ENCODE results near the gene SUGP2.
A peak's percentile ranks its signal among the peaks of the same experiment; 100 is the strongest.

SUGP2 gene

GRCh38 chr19:18972851-18973250 lies 60.5 kb downstream of the SUGP2 start:
- H3K56ac ChIP-seq (ENCODE audit: low read length) = no peak overlapping the region
- no peak overlapping the region for H3K9ac ChIP-seq (ENCODE audit: low read length)
- H3K79me1 ChIP-seq (ENCODE audit: low read length) = no peaks in the 10 kb centered on the region
- no peak overlapping the region for H2BK5ac ChIP-seq (ENCODE audit: low read length)
- H3K36me3 ChIP-seq (ENCODE audit: control insufficient read depth, insufficient read depth, low read length) = no peaks in the 10 kb centered on the region
- no peak overlapping the region for H2BK15ac ChIP-seq (replicated peaks; ENCODE audit: low read depth)
- DNase-seq = no peak
- no peaks in the 10 kb centered on the region for H3K79me2 ChIP-seq (ENCODE audit: control insufficient read depth, insufficient read depth, low read length)
- H3K4me1 ChIP-seq (ENCODE audit: control insufficient read depth, low read depth, low read length) = no peaks in the 10 kb centered on the region
- H3K27ac ChIP-seq (ENCODE audit: low read depth, low read length) = no peak overlapping the region
- H2BK120ac ChIP-seq (ENCODE audit: low read depth, low read length) = no peak overlapping the region
- no peak overlapping the region for H3K4ac ChIP-seq (ENCODE audit: low read depth, low read length)
- no peak overlapping the region for H3K4me3 ChIP-seq (ENCODE audit: low read length)
- H3K27me3 ChIP-seq (ENCODE audit: insufficient read depth, low read length, poor library complexity) = no peaks in the 10 kb centered on the region
- H3K18ac ChIP-seq (ENCODE audit: low read length) = no peak overlapping the region
- H3K23ac ChIP-seq (ENCODE audit: low read length) = no peak overlapping the region
- no CpG with 5 or more reads among the region's 5 CpGs for WGBS (ENCODE audit: extremely low coverage, insufficient coverage, low lambda C conversion rate)
- H4K5ac ChIP-seq (ENCODE audit: low read length) = no peak overlapping the region
- H2AK5ac ChIP-seq (ENCODE audit: low read length) = no peak overlapping the region
- no peak overlapping the region for H3K4me2 ChIP-seq (ENCODE audit: low read length)
- no peak overlapping the region for H4K8ac ChIP-seq (ENCODE audit: low read depth, low read length)

GRCh38 chr19:18972301-18972811 lies 61.0 kb downstream of the SUGP2 start:
- WGBS (ENCODE audit: extremely low coverage, insufficient coverage, low lambda C conversion rate) = no CpG with 5 or more reads among the region's 12 CpGs
- no peak overlapping the region for H3K4me3 ChIP-seq (ENCODE audit: low read length)
- H2BK120ac ChIP-seq (ENCODE audit: low read depth, low read length) = no peak overlapping the region

GRCh38 chr19:18969931-18970659 lies 63.2 kb downstream of the SUGP2 start:
- Histone ChIP-seq H3K79me2 (ENCODE audit: control insufficient read depth, insufficient read depth, low read length) (no peaks in the 10 kb centered on the region), H3K79me1 (ENCODE audit: low read length) (no peaks in the 10 kb centered on the region), H3K27ac (ENCODE audit: low read depth, low read length) (no peak overlapping the region), H2BK5ac (ENCODE audit: low read length) (no peak overlapping the region), H2BK15ac (replicated peaks; ENCODE audit: low read depth) (no peak overlapping the region), H3K18ac (ENCODE audit: low read length) (no peak overlapping the region), H3K4ac (ENCODE audit: low read depth, low read length) (no peak overlapping the region), H4K5ac (ENCODE audit: low read length) (no peak overlapping the region), H3K4me1 (ENCODE audit: control insufficient read depth, low read depth, low read length) (no peaks in the 10 kb centered on the region), H3K23ac (ENCODE audit: low read length) (no peak overlapping the region), H3K4me3 (ENCODE audit: low read length) (no peak overlapping the region), H2BK120ac (ENCODE audit: low read depth, low read length) (no peak overlapping the region), H3K27me3 (ENCODE audit: insufficient read depth, low read length, poor library complexity) (no peaks in the 10 kb centered on the region), H3K4me2 (ENCODE audit: low read length) (no peak overlapping the region), H3K36me3 (ENCODE audit: control insufficient read depth, insufficient read depth, low read length) (no peaks in the 10 kb centered on the region), H3K9ac (ENCODE audit: low read length) (no peak overlapping the region), H3K56ac (ENCODE audit: low read length) (no peak overlapping the region), H2AK5ac (ENCODE audit: low read length) (no peak overlapping the region), H4K8ac (ENCODE audit: low read depth, low read length) (no peak overlapping the region)
- DNase-seq = no peak
- WGBS (ENCODE audit: extremely low coverage, insufficient coverage, low lambda C conversion rate) = no CpG with 5 or more reads among the region's 13 CpGs

More at GRCh38 chr19:18972301-18972811, 61.0 kb downstream of the SUGP2 start:
- H3K79me2 ChIP-seq (ENCODE audit: control insufficient read depth, insufficient read depth, low read length) = no peaks in the 10 kb centered on the region
- no peak for DNase-seq
- no peak overlapping the region for H2BK15ac ChIP-seq (replicated peaks; ENCODE audit: low read depth)
- no peaks in the 10 kb centered on the region for H3K36me3 ChIP-seq (ENCODE audit: control insufficient read depth, insufficient read depth, low read length)
- no peak overlapping the region for H4K5ac ChIP-seq (ENCODE audit: low read length)
- H3K27ac ChIP-seq (ENCODE audit: low read depth, low read length) = no peak overlapping the region
- H3K23ac ChIP-seq (ENCODE audit: low read length) = no peak overlapping the region
- H3K79me1 ChIP-seq (ENCODE audit: low read length) = no peaks in the 10 kb centered on the region
- H3K4ac ChIP-seq (ENCODE audit: low read depth, low read length) = no peak overlapping the region
- no peaks in the 10 kb centered on the region for H3K4me1 ChIP-seq (ENCODE audit: control insufficient read depth, low read depth, low read length)
- no peak overlapping the region for H3K56ac ChIP-seq (ENCODE audit: low read length)
- no peak overlapping the region for H2BK5ac ChIP-seq (ENCODE audit: low read length)
- no peak overlapping the region for H4K8ac ChIP-seq (ENCODE audit: low read depth, low read length)
- no peaks in the 10 kb centered on the region for H3K27me3 ChIP-seq (ENCODE audit: insufficient read depth, low read length, poor library complexity)
- H2AK5ac ChIP-seq (ENCODE audit: low read length) = no peak overlapping the region
- H3K4me2 ChIP-seq (ENCODE audit: low read length) = no peak overlapping the region
- H3K9ac ChIP-seq (ENCODE audit: low read length) = no peak overlapping the region
- H3K18ac ChIP-seq (ENCODE audit: low read length) = no peak overlapping the region

- WGBS (ENCODE audit: extremely low coverage, insufficient coverage, low lambda C conversion rate) = no CpG with 5 or more reads among the region's 11 CpGs
- Histone ChIP-seq H3K4me2 (ENCODE audit: low read length) (no peak overlapping the region), H2BK15ac (replicated peaks; ENCODE audit: low read depth) (no peak overlapping the region), H2BK120ac (ENCODE audit: low read depth, low read length) (no peak overlapping the region), H2BK5ac (ENCODE audit: low read length) (no peak overlapping the region), H3K4me1 (ENCODE audit: control insufficient read depth, low read depth, low read length) (no peaks in the 10 kb centered on the region), H3K4me3 (ENCODE audit: low read length) (no peak overlapping the region), H4K5ac (ENCODE audit: low read length) (no peak overlapping the region), H3K18ac (ENCODE audit: low read length) (no peak overlapping the region), H3K27me3 (ENCODE audit: insufficient read depth, low read length, poor library complexity) (no peaks in the 10 kb centered on the region), H3K9ac (ENCODE audit: low read length) (no peak overlapping the region), H3K56ac (ENCODE audit: low read length) (no peak overlapping the region), H3K4ac (ENCODE audit: low read depth, low read length) (no peak overlapping the region), H3K79me2 (ENCODE audit: control insufficient read depth, insufficient read depth, low read length) (no peaks in the 10 kb centered on the region), H2AK5ac (ENCODE audit: low read length) (no peak overlapping the region), H3K23ac (ENCODE audit: low read length) (no peak overlapping the region), H4K8ac (ENCODE audit: low read depth, low read length) (no peak overlapping the region), H3K79me1 (ENCODE audit: low read length) (no peaks in the 10 kb centered on the region), H3K27ac (ENCODE audit: low read depth, low read length) (no peak overlapping the region), H3K36me3 (ENCODE audit: control insufficient read depth, insufficient read depth, low read length) (no peaks in the 10 kb centered on the region)
- DNase-seq = no peak
Observed at GRCh38 chr19:18967358-18968146, 65.8 kb downstream of the SUGP2 start.

- Histone ChIP-seq H3K4me1 (ENCODE audit: control insufficient read depth, low read depth, low read length) (no peaks in the 10 kb centered on the region), H3K79me2 (ENCODE audit: control insufficient read depth, insufficient read depth, low read length) (no peaks in the 10 kb centered on the region), H4K5ac (ENCODE audit: low read length) (peak overlapping the region; percentile 71), H3K4me3 (ENCODE audit: low read length) (no peak overlapping the region), H3K18ac (ENCODE audit: low read length) (no peak overlapping the region), H3K27me3 (ENCODE audit: insufficient read depth, low read length, poor library complexity) (no peaks in the 10 kb centered on the region), H3K79me1 (ENCODE audit: low read length) (no peaks in the 10 kb centered on the region), H2BK120ac (ENCODE audit: low read depth, low read length) (no peak overlapping the region), H3K27ac (ENCODE audit: low read depth, low read length) (no peak overlapping the region), H3K4ac (ENCODE audit: low read depth, low read length) (no peak overlapping the region), H3K4me2 (ENCODE audit: low read length) (no peak overlapping the region), H3K36me3 (ENCODE audit: control insufficient read depth, insufficient read depth, low read length) (no peaks in the 10 kb centered on the region), H3K9ac (ENCODE audit: low read length) (no peak overlapping the region), H3K56ac (ENCODE audit: low read length) (no peak overlapping the region), H3K23ac (ENCODE audit: low read length) (no peak overlapping the region), H2BK5ac (ENCODE audit: low read length) (no peak overlapping the region), H2AK5ac (ENCODE audit: low read length) (no peak overlapping the region), H4K8ac (ENCODE audit: low read depth, low read length) (no peak overlapping the region), H2BK15ac (replicated peaks; ENCODE audit: low read depth) (no peak overlapping the region)
- no CpG with 5 or more reads among the region's 4 CpGs for WGBS (ENCODE audit: extremely low coverage, insufficient coverage, low lambda C conversion rate)
- DNase-seq = no peak
Observed at GRCh38 chr19:18966307-18966706, 67.0 kb downstream of the SUGP2 start.
